K562 (cell line): ENCODE measurements around the gene ETNK2. TPM values are rescaled to one million over a fixed set of nuclear protein-coding genes. Genes with fewer than 3 reads are reported as not detected.

ENCODE experiments used
- ARID2 ChIP-seq: fragments of 450-650 bp; IDR thresholded peaks from 2 replicates; pipeline ENCODE4 v1.6.1; 2017; ENCODE audit warnings: antibody characterized with exemption, mild to moderate bottlenecking
- CCNT2 ChIP-seq: IDR thresholded peaks from 2 replicates; pipeline ENCODE4 v1.6.1; 2011; ENCODE audit warnings: borderline replicate concordance, low read depth, mild to moderate bottlenecking, moderate library complexity, mixed read lengths, low read length; ENCODE audit not compliant: insufficient read length; ENCODE audit errors: extremely low read depth
- ETV5 ChIP-seq: sonication (generic); formaldehyde crosslinking; IDR thresholded peaks from 2 replicates; pipeline ENCODE4 v1.4.0; 2020; ENCODE audit warnings: low read depth, mild to moderate bottlenecking, missing genetic modification reagents
- HDAC1 ChIP-seq, 2 experiments: fragments of 450-650 bp; IDR thresholded peaks; 2 replicates each; pipeline ENCODE4 v1.6.1; 2016 to 2017; ENCODE audit warnings: inconsistent platforms in 1 of 2, mild to moderate bottlenecking in 1 of 2, moderate library complexity in 1 of 2
- HNRNPH1 ChIP-seq: fragments of 200-400 bp; formaldehyde crosslinking; optimal IDR thresholded peaks from 2 replicates; pipeline ENCODE3; 2017; ENCODE audit warnings: low read depth, mild to moderate bottlenecking, low read length, moderate library complexity
- SRSF1 ChIP-seq: fragments of 200-400 bp; formaldehyde crosslinking; IDR thresholded peaks from 2 replicates; pipeline ENCODE4 v1.6.1; 2017; ENCODE audit warnings: mild to moderate bottlenecking, low read depth, low read length, moderate library complexity
- ZBTB7A ChIP-seq: IDR thresholded peaks from 2 replicates; pipeline ENCODE4 v1.6.1; 2011; ENCODE audit warnings: low read depth, mild to moderate bottlenecking, low read length, moderate library complexity, borderline replicate concordance; ENCODE audit not compliant: control insufficient read depth
- ZC3H4 ChIP-seq: sonication (generic); formaldehyde crosslinking; IDR thresholded peaks from 2 replicates; pipeline ENCODE4 v1.9.0; 2021; ENCODE audit warnings: missing genetic modification reagents, borderline replicate concordance
- polyA plus RNA-seq, 8 experiments: library from polyadenylated mRNA; depleted of rRNA in 4 of 8; stranded (reverse) in 5 of 8; unstranded in 3 of 8; fragments of >200 nt; fragmentation: Nextera tagmentation in 2 of 8; fragmentation: Illumina TruSeq in 1 of 8; extraction: Ambion mirVana in 2 of 8; extraction: Trizol in 1 of 8; gene quantifications; 2 replicates each; pipeline versions ENCODE4 v1.2.1 to v1.2.3, GENCODE V29; 2011 to 2014; ENCODE audit warnings: inconsistent platforms in 1 of 8, missing spikeins in 1 of 8
- total RNA-seq, 7 experiments: library from RNA; depleted of rRNA in 6 of 7; stranded (reverse); fragments of >200 nt in 6 of 7; fragmentation: Illumina TruSeq in 2 of 7; extraction: Trizol in 2 of 7; gene quantifications; 2 replicates each; pipeline versions ENCODE4 v1.2.1 to v1.2.3, GENCODE V29; 2011 to 2021; ENCODE audit warnings: low replicate concordance in 1 of 7
- TF ChIP-seq, protein P1 (sequence below), 3 experiments: fragments of 200-800 bp in 1 of 3; sonication (Bioruptor generic) in 1 of 3; sonication (generic) in 1 of 3; formaldehyde crosslinking in 1 of 3; IDR thresholded peaks; 2 replicates each; pipeline versions ENCODE4 v1.6.1 to v1.8.0; 2016 to 2022; ENCODE audit warnings: mild to moderate bottlenecking in 2 of 3, missing compliant biosample characterization in 2 of 3, missing genetic modification characterization in 2 of 3, missing genetic modification reagents in 1 of 3
- TF ChIP-seq, protein P2 (sequence below), 2 experiments: fragments of 450-650 bp; IDR thresholded peaks; 2 replicates each; pipeline ENCODE4 v1.6.1; 2016
- TF ChIP-seq, protein P3 (sequence below), 2 experiments: IDR thresholded peaks; 2 replicates each; pipeline ENCODE4 v1.6.1; 2012; ENCODE audit warnings: improper control_type of control experiment in 2 of 2, low read depth in 2 of 2, low read length in 2 of 2, borderline replicate concordance in 1 of 2
- TF ChIP-seq, protein P4 (sequence below): sonication (generic); formaldehyde crosslinking; IDR thresholded peaks from 2 replicates; pipeline ENCODE4 v1.8.0; 2023; ENCODE audit warnings: mild to moderate bottlenecking, missing genetic modification reagents

Gene ETNK2
- total and polyA plus RNA-seq, 9 of the 15 experiments (the other 6 are each of a cell fraction or from before 2014, with no cell fraction given) = 0.03 to 0.38 (median 0.13) TPM; not detected in 4

DNA sequence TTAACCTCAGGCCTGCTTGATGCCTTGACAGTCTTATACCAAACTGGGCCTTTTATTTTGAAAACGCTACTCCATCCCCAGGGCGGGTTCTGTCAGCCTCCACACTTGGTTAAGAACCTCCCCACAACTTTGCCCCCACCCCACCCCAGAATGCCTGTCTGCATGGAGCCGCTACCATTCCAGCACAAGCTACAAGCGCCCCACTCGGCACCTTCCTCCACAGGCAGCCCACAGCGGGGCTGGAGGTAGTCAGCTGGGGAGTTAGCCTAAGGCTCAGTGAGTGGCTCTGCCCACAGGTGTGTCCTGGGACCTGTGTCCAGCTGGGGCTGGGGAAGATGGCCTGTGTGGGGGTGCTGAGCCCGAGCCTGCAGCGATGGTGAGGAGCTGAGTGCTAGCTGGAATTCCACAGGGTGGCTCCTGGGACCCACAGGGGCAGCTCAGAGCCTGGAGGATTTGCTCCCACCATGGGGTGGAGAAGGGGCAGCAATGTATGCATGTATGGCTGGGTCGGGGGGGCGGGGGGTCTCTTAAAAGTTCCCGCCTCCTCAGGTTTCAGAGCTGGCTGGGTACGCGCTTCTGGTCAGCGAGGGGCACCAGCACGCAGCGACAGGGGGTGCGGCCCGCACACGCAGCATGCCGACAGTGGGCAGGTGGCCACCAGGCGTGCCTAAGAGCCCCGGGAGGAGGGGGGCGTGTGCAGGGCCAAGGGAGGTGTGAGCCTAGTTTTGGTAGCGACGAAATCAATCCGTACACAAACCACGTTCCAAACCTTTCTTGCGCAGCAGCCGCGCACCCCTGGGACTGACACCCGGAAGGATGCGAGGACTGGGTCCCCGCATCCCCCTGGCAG is 917 bp downstream of the ETNK2 start (continued):
- TF ChIP-seq SRSF1 = no peak
- TF ChIP-seq, protein P1, sequence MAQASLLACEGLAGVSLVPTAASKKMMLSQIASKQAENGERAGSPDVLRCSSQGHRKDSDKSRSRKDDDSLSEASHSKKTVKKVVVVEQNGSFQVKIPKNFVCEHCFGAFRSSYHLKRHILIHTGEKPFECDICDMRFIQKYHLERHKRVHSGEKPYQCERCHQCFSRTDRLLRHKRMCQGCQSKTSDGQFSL (CRISPR knock-in tag; IDR thresholded peaks at IDR 0.05) = peak; percentile 8; the same call in 1 of the 2 replicates
- TF ChIP-seq, protein P1 (tag; IDR thresholded peaks at IDR 0.05) = no peak
- TF ChIP-seq HDAC1 (IDR thresholded peaks at IDR 0.05) = no peak
- TF ChIP-seq, protein P2, sequence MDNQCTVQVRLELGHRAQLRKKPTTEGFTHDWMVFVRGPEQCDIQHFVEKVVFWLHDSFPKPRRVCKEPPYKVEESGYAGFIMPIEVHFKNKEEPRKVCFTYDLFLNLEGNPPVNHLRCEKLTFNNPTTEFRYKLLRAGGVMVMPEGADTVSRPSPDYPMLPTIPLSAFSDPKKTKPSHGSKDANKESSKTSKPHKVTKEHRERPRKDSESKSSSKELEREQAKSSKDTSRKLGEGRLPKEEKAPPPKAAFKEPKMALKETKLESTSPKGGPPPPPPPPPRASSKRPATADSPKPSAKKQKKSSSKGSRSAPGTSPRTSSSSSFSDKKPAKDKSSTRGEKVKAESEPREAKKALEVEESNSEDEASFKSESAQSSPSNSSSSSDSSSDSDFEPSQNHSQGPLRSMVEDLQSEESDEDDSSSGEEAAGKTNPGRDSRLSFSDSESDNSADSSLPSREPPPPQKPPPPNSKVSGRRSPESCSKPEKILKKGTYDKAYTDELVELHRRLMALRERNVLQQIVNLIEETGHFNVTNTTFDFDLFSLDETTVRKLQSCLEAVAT (IDR thresholded peaks at IDR 0.05) = no peak
- no peak for TF ChIP-seq HNRNPH1
- TF ChIP-seq, protein P3, sequence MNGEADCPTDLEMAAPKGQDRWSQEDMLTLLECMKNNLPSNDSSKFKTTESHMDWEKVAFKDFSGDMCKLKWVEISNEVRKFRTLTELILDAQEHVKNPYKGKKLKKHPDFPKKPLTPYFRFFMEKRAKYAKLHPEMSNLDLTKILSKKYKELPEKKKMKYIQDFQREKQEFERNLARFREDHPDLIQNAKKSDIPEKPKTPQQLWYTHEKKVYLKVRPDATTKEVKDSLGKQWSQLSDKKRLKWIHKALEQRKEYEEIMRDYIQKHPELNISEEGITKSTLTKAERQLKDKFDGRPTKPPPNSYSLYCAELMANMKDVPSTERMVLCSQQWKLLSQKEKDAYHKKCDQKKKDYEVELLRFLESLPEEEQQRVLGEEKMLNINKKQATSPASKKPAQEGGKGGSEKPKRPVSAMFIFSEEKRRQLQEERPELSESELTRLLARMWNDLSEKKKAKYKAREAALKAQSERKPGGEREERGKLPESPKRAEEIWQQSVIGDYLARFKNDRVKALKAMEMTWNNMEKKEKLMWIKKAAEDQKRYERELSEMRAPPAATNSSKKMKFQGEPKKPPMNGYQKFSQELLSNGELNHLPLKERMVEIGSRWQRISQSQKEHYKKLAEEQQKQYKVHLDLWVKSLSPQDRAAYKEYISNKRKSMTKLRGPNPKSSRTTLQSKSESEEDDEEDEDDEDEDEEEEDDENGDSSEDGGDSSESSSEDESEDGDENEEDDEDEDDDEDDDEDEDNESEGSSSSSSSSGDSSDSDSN (IDR thresholded peaks at IDR 0.05; ENCODE audit: borderline replicate concordance in 1 of 2, low read depth in 2 of 2, low read length in 2 of 2) = peak; percentile 49 to 78; a peak in 1 of 4 replicates
- TF ChIP-seq ZC3H4 = no peak
- TF ChIP-seq ARID2 = no peak
- TF ChIP-seq ETV5 = no peak
- TF ChIP-seq CCNT2 = no peak
- TF ChIP-seq ZBTB7A = no peak
- TF ChIP-seq, protein P4, sequence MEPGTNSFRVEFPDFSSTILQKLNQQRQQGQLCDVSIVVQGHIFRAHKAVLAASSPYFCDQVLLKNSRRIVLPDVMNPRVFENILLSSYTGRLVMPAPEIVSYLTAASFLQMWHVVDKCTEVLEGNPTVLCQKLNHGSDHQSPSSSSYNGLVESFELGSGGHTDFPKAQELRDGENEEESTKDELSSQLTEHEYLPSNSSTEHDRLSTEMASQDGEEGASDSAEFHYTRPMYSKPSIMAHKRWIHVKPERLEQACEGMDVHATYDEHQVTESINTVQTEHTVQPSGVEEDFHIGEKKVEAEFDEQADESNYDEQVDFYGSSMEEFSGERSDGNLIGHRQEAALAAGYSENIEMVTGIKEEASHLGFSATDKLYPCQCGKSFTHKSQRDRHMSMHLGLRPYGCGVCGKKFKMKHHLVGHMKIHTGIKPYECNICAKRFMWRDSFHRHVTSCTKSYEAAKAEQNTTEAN (CRISPR knock-in tag) = no peak
